Naive thymus-derived CD8-positive, alpha-beta T cell (primary cell): Measurements from ENCODE around the gene LHX4. TPM values are rescaled to one million over a fixed set of nuclear protein-coding genes. Genes with fewer than 3 reads are reported as not detected.
A peak's percentile ranks its signal among the peaks of the same experiment; 100 is the strongest.

Experiments used
- ATAC-seq, 2 donors: fragments of 150-1000 bp; cut with Tn5 transposase in 1 of 2; sonication (Bioruptor Pico), chemical (Tn5 transposase) in 1 of 2; 1 replicate in 1 of 2; 2 replicates in 1 of 2; pipeline ENCODE4 v1.10.0; 2021; ENCODE audit warnings: mild to moderate bottlenecking in 2 of 2, moderate library complexity in 2 of 2
- POLR2A ChIA-PET: fragments of 350-600 bp; sonication (Branson Sonifier 250); formaldehyde crosslinking; loops from one replicate; lab custom pipeline; 2021; ENCODE audit warnings: antibody characterized with exemption; lab: Charles Lee
- DNase-seq, 10 donors: peaks; one replicate each; pipeline versions ENCODE4 v3.0.0 to v3.0.0-alpha.2; 2020 to 2022
- H3K27ac Mint-ChIP-seq, 10 donors: one replicate each; pipeline ENCODE4 v1.8.0; 2020 to 2022; ENCODE audit warnings: mild to moderate bottlenecking in 10 of 10, mixed read lengths in 10 of 10, moderate library complexity in 4 of 10, inconsistent platforms in 1 of 10
- H3K27me3 Mint-ChIP-seq, 5 donors: one replicate each; pipeline ENCODE4 v1.8.0; 2021 to 2022; ENCODE audit warnings: mixed read lengths in 5 of 5
- H3K36me3 Mint-ChIP-seq, 3 donors: one replicate each; pipeline ENCODE4 v1.8.0; 2020 to 2022; ENCODE audit warnings: mixed read lengths in 3 of 3, mild to moderate bottlenecking in 2 of 3, inconsistent platforms in 1 of 3
- H3K4me1 Mint-ChIP-seq, 4 donors: one replicate each; pipeline ENCODE4 v1.8.0; 2021 to 2022; ENCODE audit warnings: mixed read lengths in 4 of 4
- H3K4me3 Mint-ChIP-seq, 10 donors: one replicate each; pipeline ENCODE4 v1.8.0; 2020 to 2022; ENCODE audit warnings: mild to moderate bottlenecking in 10 of 10, mixed read lengths in 10 of 10, moderate library complexity in 6 of 10, inconsistent platforms in 1 of 10
- H3K9me3 Mint-ChIP-seq, 9 donors: one replicate each; pipeline ENCODE4 v1.8.0; 2020 to 2022; ENCODE audit warnings: mixed read lengths in 9 of 9, mild to moderate bottlenecking in 3 of 9, inconsistent platforms in 1 of 9, moderate library complexity in 1 of 9
- polyA plus RNA-seq, 3 donors: library from polyadenylated mRNA; unstranded; fragments of 300-500 nt; fragmentation: Illumina TruSeq; gene quantifications; one replicate each; pipeline ENCODE4 v1.2.3, GENCODE V29; 2021
- total RNA-seq, 8 experiments: library from RNA in 2 of 8; stranded (reverse) in 2 of 8; gene quantifications; one replicate each; pipeline ENCODE4 v1.2.3 and lab custom pipeline; 2021 to 2026

The LHX4 gene
- total and polyA plus RNA-seq, 5 experiments from 2014 or later: 0.09 to 0.25 (median 0.12) TPM; not detected in 2

DNA sequence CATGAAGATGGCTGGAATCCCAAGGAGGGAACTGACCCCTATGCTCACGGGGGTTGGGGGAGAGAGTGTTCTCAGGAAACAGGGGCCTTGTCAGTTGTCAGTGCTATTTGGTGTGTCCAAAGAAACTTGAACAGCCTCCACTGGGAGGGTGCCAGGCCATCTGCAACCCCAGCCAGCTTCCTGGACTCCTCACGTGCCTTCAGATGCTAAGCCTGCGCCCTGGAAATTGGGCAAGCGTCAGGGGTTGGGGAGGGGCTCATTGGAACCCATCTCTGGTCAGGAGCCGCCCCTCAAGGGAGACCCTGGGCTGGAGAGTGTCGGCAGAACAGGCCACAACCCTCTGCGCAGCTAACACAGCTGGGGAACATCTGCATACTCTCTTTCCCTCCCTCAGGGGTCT lies 13.1 kb upstream of the LHX4 start:
- ATAC-seq: no peak
- POLR2A ChIA-PET: no interaction called here
- no peak for DNase-seq
- H3K4me1 Mint-ChIP-seq: peaks cover 5 to 12% (median 10%) of the 10 kb centered on the region in 4 donors
- H3K27me3 Mint-ChIP-seq: peaks cover 0 to 6% (median 5%) of the 10 kb centered on the region in 5 donors
- no peak overlapping the region for H3K27ac Mint-ChIP-seq
- no peaks in the 10 kb centered on the region for H3K9me3 Mint-ChIP-seq
- H3K4me3 Mint-ChIP-seq: no peak overlapping the region
- no peaks in the 10 kb centered on the region for H3K36me3 Mint-ChIP-seq

DNA sequence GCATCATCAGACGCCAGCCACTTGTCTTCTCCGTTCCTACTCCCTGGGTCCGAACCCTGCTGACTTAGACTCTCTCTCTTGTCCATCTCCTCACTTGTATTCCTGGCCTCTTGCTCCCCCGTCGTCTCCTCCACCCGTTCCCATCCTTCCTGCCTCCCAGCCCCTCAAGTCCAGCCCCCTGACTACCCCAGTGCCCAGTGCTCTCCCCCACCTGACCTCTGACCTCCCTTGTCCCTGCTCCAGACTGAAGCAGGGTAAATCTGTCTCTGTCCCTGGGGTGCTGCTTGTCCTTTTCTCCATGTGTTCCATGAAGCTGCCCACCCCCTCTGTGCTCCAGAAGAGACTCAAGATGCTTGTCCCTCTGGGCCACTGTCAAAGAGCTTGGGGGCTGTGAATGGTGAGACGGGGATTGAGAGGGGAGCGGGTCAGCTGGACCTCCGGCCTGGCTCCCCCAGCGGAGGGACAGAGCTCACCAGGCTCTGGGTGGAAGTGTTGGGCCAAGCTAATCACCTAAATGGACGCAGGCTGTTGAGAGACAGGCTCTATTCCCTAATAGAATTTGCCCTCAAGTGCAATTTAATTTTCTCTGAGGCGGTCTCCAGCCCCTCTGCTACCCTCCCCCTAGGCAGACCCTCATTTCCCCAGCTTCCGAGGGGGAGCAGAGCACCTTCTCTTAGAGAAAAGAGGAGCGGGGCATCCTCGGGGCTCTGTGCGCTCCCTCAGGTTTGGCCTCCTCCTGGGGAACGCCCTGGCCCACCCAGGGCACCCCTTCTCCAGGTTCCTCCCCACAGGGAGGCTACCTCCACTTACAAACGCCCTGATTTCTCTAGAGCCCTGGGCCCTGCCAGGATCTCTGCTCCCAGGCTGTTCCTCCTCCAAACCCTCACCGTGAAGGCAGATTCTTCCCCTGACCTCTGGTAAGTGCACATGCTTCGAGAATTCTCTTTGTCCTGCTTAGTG lies 11.0 kb upstream of the LHX4 start:
- ATAC-seq: no peak
- H3K9me3 Mint-ChIP-seq: no peaks in the 10 kb centered on the region

DNA sequence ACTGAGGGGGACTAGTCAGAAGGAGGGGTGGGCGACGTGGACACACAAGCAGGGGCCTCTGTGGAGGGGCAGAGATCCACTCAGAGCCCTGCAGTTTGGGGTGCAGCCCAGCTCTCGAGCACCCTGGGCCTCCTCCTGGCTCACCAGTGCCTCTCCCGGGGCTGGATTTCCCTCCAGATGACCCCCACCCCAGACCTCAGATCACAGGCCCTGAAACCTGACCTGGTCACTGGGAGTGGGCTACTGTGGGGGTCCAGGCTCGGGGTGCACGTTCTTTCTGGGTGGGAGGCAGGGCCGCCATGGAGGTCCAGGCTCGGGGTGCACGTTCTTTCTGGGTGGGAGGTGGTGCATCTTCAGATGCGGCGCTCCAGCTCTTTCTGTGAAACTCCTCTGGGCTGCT lies 10.3 kb upstream of the LHX4 start:
- Mint-ChIP-seq H3K4me3 (no peak overlapping the region), H3K36me3 (no peaks in the 10 kb centered on the region), H3K27me3 (peaks cover 7 to 32% (median 25%) of the 10 kb centered on the region in 5 donors), H3K9me3 (no peaks in the 10 kb centered on the region), H3K4me1 (no peaks in the 10 kb centered on the region), H3K27ac (no peak overlapping the region)
- POLR2A ChIA-PET: no interaction called here
- DNase-seq: no peak
- ATAC-seq: no peak

More for the DNA sequence above, 11.0 kb upstream of the LHX4 start:
- H3K4me3 Mint-ChIP-seq: no peak overlapping the region
- peaks cover 3 to 25% (median 18%) of the 10 kb centered on the region in 5 donors for H3K27me3 Mint-ChIP-seq
- no peak for DNase-seq
- H3K27ac Mint-ChIP-seq: peak overlapping the region in 1 of 10 donors; percentile 19
- no peaks in the 10 kb centered on the region for H3K36me3 Mint-ChIP-seq
- POLR2A ChIA-PET: no interaction called here
- peaks cover 0 to 1% (median under 1%) of the 10 kb centered on the region in 4 donors for H3K4me1 Mint-ChIP-seq

DNA sequence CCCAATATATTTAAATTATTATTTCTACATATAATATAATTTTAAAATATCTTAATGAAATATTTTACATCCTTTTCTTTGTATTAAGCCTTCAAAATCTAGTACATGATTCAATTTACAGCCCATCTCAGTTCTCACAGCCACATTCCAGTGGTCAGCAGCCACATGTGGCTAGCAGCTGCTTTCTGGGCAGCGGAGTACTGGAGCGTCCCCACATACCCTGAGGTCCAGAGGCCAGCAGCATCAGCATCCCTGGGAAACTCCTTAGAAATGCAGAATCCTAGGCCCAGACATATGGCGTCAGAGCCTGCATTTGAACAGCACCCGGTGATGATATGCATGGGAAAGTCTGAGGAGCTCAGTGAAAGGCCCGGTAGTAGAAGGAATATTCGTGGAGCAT lies 8.6 kb upstream of the LHX4 start:
- Mint-ChIP-seq H3K4me1 (no peaks in the 10 kb centered on the region), H3K9me3 (no peaks in the 10 kb centered on the region), H3K27ac (no peak overlapping the region), H3K4me3 (no peak overlapping the region), H3K27me3 (peaks cover 8 to 48% (median 33%) of the 10 kb centered on the region in 5 donors), H3K36me3 (no peaks in the 10 kb centered on the region)
- POLR2A ChIA-PET: no interaction called here
- no peak for DNase-seq
- ATAC-seq: no peak

- POLR2A ChIA-PET: no interaction called here
- Mint-ChIP-seq H3K4me1 (peaks cover 3 to 9% (median 6%) of the 10 kb centered on the region in 4 donors), H3K9me3 (peaks cover 0 to 2% (median 0%) of the 10 kb centered on the region in 9 donors), H3K27me3 (peaks cover 22 to 74% (median 49%) of the 10 kb centered on the region in 5 donors), H3K27ac (peak overlapping the region in 2 of 10 donors; percentile 4 to 49), H3K4me3 (no peak overlapping the region), H3K36me3 (peaks cover 0 to 2% (median 0%) of the 10 kb centered on the region in 3 donors)
- ATAC-seq: no peak
- DNase-seq: no peak
Observed at GRCh38 chr1:180224902-180225301, 5.2 kb upstream of the LHX4 start.

- H3K36me3 Mint-ChIP-seq: peaks cover 0 to 2% (median 0%) of the 10 kb centered on the region in 3 donors
- peaks cover 23 to 74% (median 50%) of the 10 kb centered on the region in 5 donors for H3K27me3 Mint-ChIP-seq
- DNase-seq: no peak
- no peak for ATAC-seq
- no peak overlapping the region for H3K27ac Mint-ChIP-seq
- peaks cover 3 to 10% (median 7%) of the 10 kb centered on the region in 4 donors for H3K4me1 Mint-ChIP-seq
- peaks cover 0 to 2% (median 0%) of the 10 kb centered on the region in 9 donors for H3K9me3 Mint-ChIP-seq
- POLR2A ChIA-PET: no interaction called here
- H3K4me3 Mint-ChIP-seq: no peak overlapping the region
Observed at GRCh38 chr1:180225403-180225802, 4.7 kb upstream of the LHX4 start.

DNA sequence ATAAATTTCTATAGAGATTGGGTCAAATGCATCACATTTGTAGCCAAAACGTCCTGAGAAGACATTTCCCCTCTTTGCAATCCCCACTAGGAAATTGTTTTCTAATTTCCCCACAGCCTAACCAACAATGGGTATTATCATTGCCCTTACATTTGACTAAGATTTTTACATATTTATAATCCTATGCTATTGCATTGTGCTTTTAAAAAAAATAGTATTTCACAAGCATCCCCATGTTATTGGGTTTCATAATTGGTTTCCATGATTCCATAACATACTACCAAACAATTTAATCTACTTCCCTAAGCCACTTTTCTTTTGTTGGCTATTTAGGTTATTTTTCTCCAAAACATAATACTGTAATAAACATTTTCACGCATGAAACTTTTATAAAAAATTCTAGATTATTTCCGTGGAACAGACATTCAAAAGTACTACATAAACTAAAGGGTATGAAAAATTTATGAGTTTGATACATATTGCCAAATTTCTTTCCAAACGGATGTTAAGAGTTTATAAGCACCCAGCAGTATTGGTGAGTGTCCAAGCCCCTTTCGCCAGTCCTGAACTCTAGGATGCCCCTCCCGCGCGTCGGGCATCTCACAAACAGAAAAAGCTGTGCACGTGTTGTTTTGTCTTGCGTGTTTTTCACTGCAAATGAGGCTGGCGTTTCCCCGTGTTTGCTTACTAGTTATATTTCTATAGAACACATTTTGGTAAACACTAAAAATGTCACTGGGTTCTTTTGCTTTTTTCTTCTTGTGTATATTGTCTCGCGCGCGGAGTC lies 2.0 kb upstream of the LHX4 start:
- peaks cover 0 to 2% (median 0%) of the 10 kb centered on the region in 3 donors for H3K36me3 Mint-ChIP-seq
- H3K4me1 Mint-ChIP-seq: peaks cover 3 to 27% (median 21%) of the 10 kb centered on the region in 4 donors
- H3K27ac Mint-ChIP-seq: no peak overlapping the region
- no peak for ATAC-seq
- POLR2A ChIA-PET: no interaction called here
- peak overlapping the region; percentile 56 to 83 (median 76) for H3K4me3 Mint-ChIP-seq
- DNase-seq: no peak
- H3K9me3 Mint-ChIP-seq: peaks cover 0 to 2% (median 0%) of the 10 kb centered on the region in 9 donors
- H3K27me3 Mint-ChIP-seq: peaks cover 33 to 73% (median 64%) of the 10 kb centered on the region in 5 donors

- Mint-ChIP-seq H3K4me1 (peaks cover 3 to 34% (median 26%) of the 10 kb centered on the region in 4 donors), H3K4me3 (peak overlapping the region; percentile 62 to 83 (median 76)), H3K9me3 (peaks cover 0 to 2% (median 0%) of the 10 kb centered on the region in 9 donors), H3K36me3 (peaks cover 0 to 2% (median 0%) of the 10 kb centered on the region in 3 donors), H3K27me3 (peaks cover 30 to 75% (median 62%) of the 10 kb centered on the region in 5 donors), H3K27ac (peak overlapping the region in 2 of 10 donors; percentile 18 to 27)
- POLR2A ChIA-PET: no interaction called here
- DNase-seq (no peak), ATAC-seq (peak in 1 of 2 donors; percentile 18)
Observed at GRCh38 chr1:180228648-180229482, 1.2 kb upstream of the LHX4 start.

DNA sequence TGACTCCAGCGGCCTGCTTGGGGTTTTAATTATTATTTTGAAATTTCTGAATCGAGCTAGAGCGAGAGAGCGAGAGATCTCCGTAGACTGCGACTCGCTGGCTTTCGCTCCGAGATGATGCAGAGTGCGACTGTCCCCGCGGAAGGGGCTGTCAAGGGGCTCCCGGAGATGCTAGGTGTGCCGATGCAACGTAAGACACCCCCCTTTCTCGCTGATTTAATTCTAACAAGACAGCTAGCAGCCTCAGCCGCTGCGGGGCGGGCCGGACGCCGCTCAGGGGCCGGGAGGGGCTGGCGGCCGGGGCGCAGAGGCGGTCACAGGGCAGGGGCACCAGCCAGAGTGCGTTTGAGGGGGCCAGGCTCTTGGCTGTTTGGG lies 339 bp downstream of the LHX4 start:
- Mint-ChIP-seq H3K27me3 (peaks cover 28 to 73% (median 59%) of the 10 kb centered on the region in 5 donors), H3K9me3 (peaks cover 0 to 2% (median 0%) of the 10 kb centered on the region in 9 donors), H3K4me3 (peak overlapping the region; percentile 70 to 84 (median 80)), H3K27ac (no peak overlapping the region), H3K36me3 (peaks cover 0 to 2% (median 0%) of the 10 kb centered on the region in 3 donors), H3K4me1 (peaks cover 11 to 47% (median 39%) of the 10 kb centered on the region in 4 donors)
- ATAC-seq (peak; percentile 45 to 48), DNase-seq (no peak)
- POLR2A ChIA-PET: no interaction called here

GRCh38 chr1:180230791-180231505 lies 884 bp downstream of the LHX4 start:
- peak overlapping the region; percentile 55 to 84 (median 82) for H3K4me3 Mint-ChIP-seq
- DNase-seq: no peak
- H3K4me1 Mint-ChIP-seq: peaks cover 14 to 50% (median 44%) of the 10 kb centered on the region in 4 donors
- peaks cover 0 to 2% (median 0%) of the 10 kb centered on the region in 3 donors for H3K36me3 Mint-ChIP-seq
- H3K9me3 Mint-ChIP-seq: peaks cover 0 to 2% (median 0%) of the 10 kb centered on the region in 9 donors
- H3K27ac Mint-ChIP-seq: no peak overlapping the region
- peaks cover 31 to 74% (median 58%) of the 10 kb centered on the region in 5 donors for H3K27me3 Mint-ChIP-seq
- POLR2A ChIA-PET: interaction anchor here (0.6 to 0.7 kb wide), 3 partner anchors 308 to 1114 kb away, joined by 3 to 5 read pairs (median 3); no protein-coding TSS in a partner anchor
- ATAC-seq: peak; percentile 2 to 22

- DNase-seq (no peak), ATAC-seq (peak; percentile 28 to 55)
- Mint-ChIP-seq H3K9me3 (peaks cover 0 to 2% (median 0%) of the 10 kb centered on the region in 9 donors), H3K4me1 (peaks cover 15 to 56% (median 50%) of the 10 kb centered on the region in 4 donors), H3K27me3 (peaks cover 37 to 75% (median 61%) of the 10 kb centered on the region in 5 donors), H3K36me3 (peaks cover 0 to 3% (median 0%) of the 10 kb centered on the region in 3 donors), H3K4me3 (peak overlapping the region; percentile 58 to 84 (median 78)), H3K27ac (peak overlapping the region in 1 of 10 donors; percentile 71)
- POLR2A ChIA-PET: interaction anchor here (0.6 to 0.7 kb wide), 3 partner anchors 307 to 1114 kb away, joined by 3 to 5 read pairs (median 3); no protein-coding TSS in a partner anchor
Observed at GRCh38 chr1:180231506-180231921, 1.4 kb downstream of the LHX4 start.
